GM18867 (cell line): ENCODE measurements around the gene IGF2R.
"Not testable (repeated sequence)": the region's sequence is repeated elsewhere in the genome, so short reads cannot be mapped to it uniquely, and the experiment has no call there.

ENCODE experiments used
- ATAC-seq: cut with Tn5 transposase; IDR thresholded peaks from one replicate; pipeline ENCODE4 v1.9.1; 2021; ENCODE audit warnings: mild to moderate bottlenecking, moderate library complexity; ENCODE audit not compliant: unreplicated experiment

IGF2R gene

DNA sequence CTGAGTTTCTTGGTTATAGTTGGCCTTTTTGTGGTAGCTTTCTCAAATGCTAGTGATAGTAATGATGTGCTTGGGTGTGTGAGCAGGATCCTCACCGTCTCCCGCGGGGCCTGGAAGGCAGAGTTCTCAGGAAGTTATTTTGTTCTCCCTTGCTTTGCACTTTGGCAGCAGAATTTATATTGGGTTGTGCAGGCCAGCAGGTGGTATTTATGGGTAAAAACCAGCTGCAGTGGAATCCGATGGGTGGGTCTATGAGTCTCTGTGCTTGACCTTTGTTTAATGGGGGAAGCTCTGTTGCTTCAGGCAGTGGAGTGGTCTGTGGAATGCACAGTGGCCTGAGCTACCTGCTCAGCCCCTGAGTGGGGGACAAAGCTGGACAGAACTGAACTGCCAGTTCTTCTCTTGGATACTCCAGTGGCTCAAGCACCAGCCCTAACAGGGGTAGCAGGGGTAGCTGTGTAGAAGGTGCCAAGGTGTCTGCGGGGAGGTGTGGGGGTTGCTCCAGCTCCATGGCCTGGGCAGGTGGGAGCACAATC lies 27.3 kb downstream of the IGF2R start:
- no peak for ATAC-seq

DNA sequence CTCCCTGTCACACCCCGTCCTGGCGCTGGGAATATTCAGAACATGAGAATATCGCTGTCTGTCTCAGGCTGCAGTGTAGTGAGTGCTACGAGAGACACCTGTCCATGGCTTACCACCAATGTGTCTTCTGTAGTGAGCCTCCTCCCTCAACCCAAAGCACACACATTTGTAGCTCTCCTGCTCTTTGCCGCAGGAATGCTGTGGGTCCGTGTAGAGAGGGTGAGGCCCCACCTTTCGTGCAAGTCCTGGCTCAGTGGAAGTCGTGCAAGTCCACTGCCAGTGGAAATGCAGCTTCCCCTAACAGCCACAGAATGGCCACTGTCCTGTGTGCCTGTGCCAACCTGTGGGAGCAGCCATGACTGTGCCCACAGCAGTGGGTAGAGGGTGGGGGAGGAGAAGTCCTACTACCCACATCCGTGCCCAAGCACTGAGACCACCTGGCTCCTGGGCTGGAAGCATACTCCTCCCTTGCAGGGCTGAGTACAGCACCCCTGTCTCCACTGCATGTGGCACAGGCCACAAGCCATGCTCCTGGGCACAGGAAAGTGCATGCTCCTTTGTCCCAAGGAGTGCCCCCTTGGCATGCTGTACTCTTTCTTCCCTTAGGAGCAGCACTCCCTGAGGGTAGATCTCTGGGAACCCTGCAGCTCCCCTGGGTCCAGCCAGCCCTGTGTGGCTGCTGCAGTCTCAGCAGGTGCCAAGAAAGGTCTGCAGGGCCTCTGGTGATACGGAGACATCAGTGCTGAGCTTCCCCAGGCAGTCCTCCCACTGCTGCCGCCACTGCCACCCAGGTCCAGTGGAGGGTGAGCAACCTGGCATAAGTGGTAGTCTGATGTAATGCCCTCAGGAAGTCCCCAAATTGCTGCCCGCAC lies 28.0 kb downstream of the IGF2R start:
- ATAC-seq = no peak

DNA sequence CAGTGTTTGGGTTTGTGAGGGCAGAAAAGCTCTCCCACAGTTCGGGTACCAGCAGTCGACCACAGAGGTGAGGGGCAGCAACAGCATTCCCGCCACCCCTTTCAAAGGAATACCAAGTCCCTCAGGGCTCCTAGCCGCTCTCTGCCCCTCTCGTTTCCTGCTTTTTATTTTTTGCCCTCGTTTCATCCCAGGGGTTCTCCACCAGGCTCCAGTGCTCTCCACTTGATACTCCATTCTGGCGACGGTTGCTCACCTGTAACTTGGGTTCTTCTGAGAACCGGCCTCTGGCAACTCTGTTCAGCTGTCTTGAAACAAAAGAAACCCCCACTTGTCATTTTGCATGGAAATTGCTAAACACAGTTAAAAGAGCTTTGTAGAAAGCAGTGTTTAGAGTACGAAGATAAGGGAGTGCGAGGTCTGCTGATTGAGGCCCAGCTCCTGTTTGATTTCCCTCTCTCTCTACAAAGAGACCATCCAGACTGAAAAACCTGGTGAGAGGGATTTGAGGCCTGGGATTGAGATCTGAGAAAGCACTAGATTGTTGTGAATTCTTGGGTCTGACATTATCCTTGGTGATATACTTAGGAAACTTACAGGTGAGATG lies 28.7 kb downstream of the IGF2R start:
- no peak for ATAC-seq

GRCh38 chr6:159998538-159998937 lies 29.7 kb downstream of the IGF2R start:
- no peak for ATAC-seq

GRCh38 chr6:159999240-159999671 lies 30.4 kb downstream of the IGF2R start:
- no peak for ATAC-seq

- ATAC-seq = no peak
These were observed 31.4 kb downstream of the IGF2R start for GRCh38 chr6:160000280-160000704.

DNA sequence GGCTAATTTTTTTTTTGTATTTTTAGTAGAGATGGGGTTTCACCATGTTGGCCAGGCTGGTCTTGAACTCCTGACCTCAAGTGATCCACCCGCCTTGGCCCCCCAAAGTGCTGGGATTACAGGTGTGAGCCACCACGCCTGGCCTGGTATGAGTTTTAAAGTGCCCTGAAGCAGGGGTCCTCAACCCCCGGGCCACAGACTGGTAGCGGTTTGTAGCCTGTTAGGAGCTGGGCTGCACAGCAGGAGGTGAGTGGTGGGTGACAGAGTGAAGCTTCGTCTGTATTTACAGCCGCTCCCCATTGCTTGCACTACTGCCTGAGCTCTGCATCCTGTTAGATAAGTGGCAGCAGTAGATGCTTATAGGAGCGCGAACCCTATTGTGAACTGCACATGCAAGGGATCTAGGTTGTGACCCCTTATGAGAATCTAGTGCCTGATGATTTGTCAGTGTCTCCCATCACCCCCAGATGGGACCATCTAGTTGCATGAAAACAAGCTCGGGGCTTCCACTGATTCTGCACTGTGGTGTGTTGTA lies 32.1 kb downstream of the IGF2R start:
- not testable (repeated sequence) for ATAC-seq

- no peak for ATAC-seq
These were observed 34.0 kb downstream of the IGF2R start for GRCh38 chr6:160002882-160003281.

- no peak for ATAC-seq
These were observed 35.1 kb downstream of the IGF2R start for GRCh38 chr6:160004018-160004417.

DNA sequence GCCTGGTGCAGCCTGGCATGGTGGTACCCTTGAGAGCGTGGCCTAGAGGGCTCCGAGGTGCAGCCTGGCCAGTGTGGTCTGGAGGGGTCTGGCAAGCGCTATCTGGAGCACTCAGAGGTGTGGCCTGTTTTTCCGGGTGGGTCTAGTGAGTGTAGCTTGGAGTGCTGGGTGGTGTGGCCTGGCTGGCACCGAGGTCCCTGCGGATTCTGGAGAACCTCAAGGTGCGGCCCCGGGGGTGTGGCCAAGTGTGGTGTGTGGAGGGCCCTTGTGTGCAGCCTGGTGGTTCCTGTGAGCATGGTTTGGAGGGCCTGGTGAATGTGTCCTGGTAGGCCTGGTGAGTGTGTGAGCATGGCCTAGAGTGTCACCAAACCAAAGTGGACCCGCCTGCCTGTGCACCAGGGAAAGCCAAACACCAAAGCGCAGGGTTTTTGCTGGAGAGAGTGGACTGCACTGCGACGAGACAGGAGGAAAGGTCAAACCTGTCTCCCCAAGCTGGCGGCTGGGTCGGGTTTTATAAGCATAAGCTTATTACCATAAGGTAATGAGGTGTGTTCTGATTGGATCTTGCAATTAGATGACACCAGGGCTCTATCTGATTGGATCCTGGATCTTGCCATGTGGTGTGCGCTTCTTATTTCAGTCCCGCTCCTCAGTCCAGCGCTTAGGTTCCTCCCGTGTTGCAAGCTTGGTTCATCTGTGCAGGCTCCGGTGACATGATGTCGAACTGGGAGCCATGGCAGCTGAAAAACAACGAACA lies 35.7 kb downstream of the IGF2R start:
- ATAC-seq = no peak

DNA sequence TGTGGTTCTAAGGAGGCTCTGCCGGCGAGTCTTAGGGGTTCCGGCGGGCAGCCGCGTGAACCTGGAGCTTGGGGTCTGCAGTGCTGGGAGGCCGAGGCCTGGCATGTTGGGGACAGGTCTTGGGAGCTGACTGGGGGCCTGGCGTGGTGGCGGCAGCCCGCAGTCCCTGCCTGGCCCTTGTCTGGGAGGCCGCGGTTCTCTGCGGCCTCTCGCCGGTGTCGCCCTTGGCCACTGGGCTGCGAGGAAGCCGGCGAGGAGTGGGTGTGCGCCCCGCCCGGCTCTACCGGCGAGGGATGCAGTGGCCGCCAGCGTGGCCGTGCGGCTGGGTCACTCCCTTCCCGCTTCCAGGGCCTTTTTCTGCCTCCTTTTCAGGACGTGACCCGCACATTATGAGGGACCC lies 36.3 kb downstream of the IGF2R start:
- no peak for ATAC-seq

- ATAC-seq = no peak
These were observed 37.1 kb downstream of the IGF2R start for GRCh38 chr6:160005861-160006540.

GRCh38 chr6:160007145-160007544 lies 38.3 kb downstream of the IGF2R start:
- ATAC-seq = no peak

GRCh38 chr6:160007611-160008010 lies 38.7 kb downstream of the IGF2R start:
- no peak for ATAC-seq

- no peak for ATAC-seq
These were observed 41.2 kb downstream of the IGF2R start for GRCh38 chr6:160010067-160010466.

DNA sequence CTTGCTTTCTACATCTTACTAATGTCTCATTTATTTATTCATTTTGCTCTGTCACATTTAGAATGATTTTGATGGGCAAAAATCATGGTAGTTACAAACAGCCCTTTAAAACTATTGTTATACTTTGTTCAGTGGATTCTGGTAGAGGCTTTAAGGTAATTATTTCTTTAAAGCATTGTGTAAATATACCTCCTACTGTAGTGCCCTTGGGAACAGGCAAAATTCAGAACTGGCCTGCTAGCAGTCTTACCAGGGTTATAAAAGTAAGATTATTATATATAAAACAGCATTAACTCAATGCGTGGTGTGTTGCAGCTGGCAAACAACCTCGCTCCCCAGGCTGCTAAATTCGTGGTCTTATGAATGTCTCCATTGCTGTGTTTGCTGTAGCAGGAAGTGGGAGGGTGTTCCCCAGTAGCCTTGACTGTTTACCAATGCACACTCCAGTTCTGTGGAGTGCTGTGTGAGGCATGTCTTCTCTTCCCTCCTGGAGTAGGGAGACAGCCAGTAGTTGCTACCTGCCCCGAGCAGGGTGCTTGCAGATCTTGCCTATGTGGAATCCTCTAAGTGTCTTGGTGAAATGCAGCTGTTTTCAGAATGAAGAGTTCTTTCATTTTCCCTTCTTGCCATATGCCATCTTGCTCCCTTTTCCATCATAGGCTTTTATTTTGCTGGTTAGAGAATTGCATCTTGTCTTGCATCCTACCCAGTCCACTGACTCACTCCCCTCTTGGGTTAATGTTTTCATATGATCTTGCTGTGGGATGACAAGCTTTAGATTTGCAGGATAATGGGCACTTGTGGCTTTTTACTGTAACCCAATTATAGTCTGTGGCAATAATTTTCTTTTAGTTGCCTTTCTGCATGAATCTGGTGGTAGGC lies 45.3 kb downstream of the IGF2R start:
- no peak for ATAC-seq

- ATAC-seq = no peak
These were observed 45.9 kb downstream of the IGF2R start for GRCh38 chr6:160014869-160015182.

DNA sequence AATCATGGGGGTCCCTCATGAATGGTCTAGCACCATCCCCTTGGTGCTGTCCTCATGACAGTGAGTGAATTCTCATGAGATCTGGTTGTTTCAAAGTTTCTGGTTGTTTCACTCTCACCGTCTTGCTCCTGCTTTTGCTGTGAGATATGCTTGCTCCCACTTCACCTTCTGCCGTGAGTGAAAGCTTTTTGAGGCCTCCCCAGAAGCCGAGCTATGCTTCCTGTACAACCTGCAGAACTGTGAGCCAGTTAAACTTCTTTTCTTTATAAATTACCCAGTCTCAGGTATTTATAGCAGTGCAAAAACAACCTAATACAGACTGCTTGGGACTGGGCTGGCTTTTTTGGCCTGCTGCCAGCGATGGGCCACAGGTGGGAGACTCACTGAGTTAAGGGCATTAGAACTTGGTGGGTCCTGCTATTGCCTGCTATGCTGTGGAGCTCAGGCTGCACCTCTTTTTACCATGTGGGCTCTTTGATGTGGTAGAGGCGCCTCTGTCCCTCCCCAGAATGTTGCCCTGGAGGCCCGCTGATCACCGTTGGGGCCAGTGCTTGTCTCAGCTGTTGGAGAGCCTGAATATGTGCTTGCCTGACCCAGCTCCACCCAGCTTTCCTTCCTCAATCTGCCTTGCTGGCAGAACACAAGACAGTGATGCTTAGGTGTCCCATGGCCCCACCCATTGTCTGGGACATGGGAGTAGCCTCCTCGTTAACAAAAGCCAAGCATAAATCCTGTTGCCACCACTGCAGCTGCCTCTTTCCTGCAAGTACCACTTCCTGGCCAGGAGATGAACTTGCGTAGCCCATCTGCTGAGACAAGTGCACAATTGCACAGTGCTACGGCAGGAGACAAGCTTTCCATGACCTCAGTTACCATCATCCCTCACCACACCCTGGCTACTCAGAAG lies 47.1 kb downstream of the IGF2R start:
- no peak for ATAC-seq

- no peak for ATAC-seq
These were observed 53.2 kb downstream of the IGF2R start for GRCh38 chr6:160022101-160022500.
